OCI-LY7 (cell line): ENCODE results near the gene KCNK4.

Source experiments
- CTCF ChIP-seq: fragments of 200-600 bp; sonication (generic); conservative IDR thresholded peaks from 2 replicates; pipeline ENCODE4 v1.5.1; 2014; ENCODE audit warnings: mild to moderate bottlenecking, antibody characterized with exemption, low read length, moderate library complexity, mixed read lengths
- EZH2phosphoT487 ChIP-seq: fragments of 200-600 bp; sonication (generic); IDR thresholded peaks from 2 replicates; pipeline ENCODE4 v1.6.1; 2018; ENCODE audit warnings: low read depth, borderline replicate concordance, mild to moderate bottlenecking, mixed run types, antibody characterized with exemption, low read length, moderate library complexity, mixed read lengths

- TF ChIP-seq CTCF (no peak), EZH2phosphoT487 (no peak)
Measured at GRCh38 chr11:64304032-64304315, 12.9 kb downstream of the KCNK4 start.
